Gastroesophageal sphincter (tissue), 3 donors: ENCODE data around the gene TMSB10.

Experiments
- POLR2A ChIP-seq, 2 donors: fragments of 450-650 bp; IDR thresholded peaks; one replicate each; pipeline ENCODE4 v1.6.1; 2017; ENCODE audit warnings: antibody characterized with exemption in 2 of 2, mild to moderate bottlenecking in 2 of 2, moderate library complexity in 1 of 2
- POLR2AphosphoS5 ChIP-seq: sonication (generic); formaldehyde crosslinking; IDR thresholded peaks from one replicate; pipeline ENCODE4 v1.6.1; 2017; ENCODE audit warnings: antibody characterized with exemption
- TF ChIP-seq, protein P1 (sequence below), 4 experiments: fragments of 200-600 bp in 2 of 4; fragments of 450-650 bp in 2 of 4; sonication (generic) in 1 of 4; IDR thresholded peaks; one replicate each; pipeline ENCODE4 v1.5.1; 2017 to 2019; ENCODE audit warnings: antibody characterized with exemption in 4 of 4, mild to moderate bottlenecking in 2 of 4, moderate library complexity in 2 of 4

DNA sequence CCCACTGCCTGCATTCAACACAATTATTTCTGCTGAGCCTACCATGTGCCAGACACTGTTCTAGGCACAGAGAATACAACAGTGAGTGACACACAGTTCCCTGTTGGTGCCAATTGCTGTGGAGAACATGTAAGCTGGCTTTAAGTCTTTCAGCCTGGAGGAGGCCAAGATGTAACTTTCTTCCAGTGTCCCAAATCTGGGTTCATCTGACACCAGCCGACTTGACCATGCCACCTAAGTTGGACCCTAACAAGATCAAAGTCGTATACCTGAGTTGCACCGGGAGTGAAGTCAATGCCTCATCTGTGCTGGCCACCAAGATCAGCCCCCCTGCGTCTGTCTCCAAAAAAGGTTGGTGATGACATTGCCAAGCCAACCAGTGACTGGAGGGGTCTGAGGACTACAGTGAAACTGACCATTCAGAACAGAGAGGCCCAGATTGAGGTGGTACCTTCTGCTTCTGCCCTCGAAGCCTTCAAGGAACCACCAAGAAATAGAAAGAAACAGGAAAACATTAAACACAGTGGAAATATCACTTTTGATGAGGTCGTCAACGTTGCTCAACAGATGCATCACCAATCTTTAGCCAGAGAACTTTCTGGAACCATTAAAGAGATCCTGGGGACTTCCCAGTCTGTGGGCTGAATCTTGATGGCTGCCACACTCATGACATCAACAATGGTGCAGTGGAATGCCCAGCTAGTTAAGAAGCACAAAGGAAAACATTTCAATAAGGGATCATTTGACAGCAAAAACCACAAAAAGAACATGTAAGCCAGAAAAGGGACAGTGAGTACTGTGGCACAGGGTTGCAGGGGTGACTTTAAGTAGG, 30.9 kb upstream of the TMSB10 start:
- TF ChIP-seq POLR2A (IDR thresholded peaks at IDR 0.05) (no peak), POLR2AphosphoS5 (no peak)
- TF ChIP-seq, protein P1, sequence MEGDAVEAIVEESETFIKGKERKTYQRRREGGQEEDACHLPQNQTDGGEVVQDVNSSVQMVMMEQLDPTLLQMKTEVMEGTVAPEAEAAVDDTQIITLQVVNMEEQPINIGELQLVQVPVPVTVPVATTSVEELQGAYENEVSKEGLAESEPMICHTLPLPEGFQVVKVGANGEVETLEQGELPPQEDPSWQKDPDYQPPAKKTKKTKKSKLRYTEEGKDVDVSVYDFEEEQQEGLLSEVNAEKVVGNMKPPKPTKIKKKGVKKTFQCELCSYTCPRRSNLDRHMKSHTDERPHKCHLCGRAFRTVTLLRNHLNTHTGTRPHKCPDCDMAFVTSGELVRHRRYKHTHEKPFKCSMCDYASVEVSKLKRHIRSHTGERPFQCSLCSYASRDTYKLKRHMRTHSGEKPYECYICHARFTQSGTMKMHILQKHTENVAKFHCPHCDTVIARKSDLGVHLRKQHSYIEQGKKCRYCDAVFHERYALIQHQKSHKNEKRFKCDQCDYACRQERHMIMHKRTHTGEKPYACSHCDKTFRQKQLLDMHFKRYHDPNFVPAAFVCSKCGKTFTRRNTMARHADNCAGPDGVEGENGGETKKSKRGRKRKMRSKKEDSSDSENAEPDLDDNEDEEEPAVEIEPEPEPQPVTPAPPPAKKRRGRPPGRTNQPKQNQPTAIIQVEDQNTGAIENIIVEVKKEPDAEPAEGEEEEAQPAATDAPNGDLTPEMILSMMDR (IDR thresholded peaks at IDR 0.05): no peak
